ENCODE data around the gene HESX1. TPM values are rescaled to one million over a fixed set of nuclear protein-coding genes. Genes with fewer than 3 reads are reported as not detected.

The HESX1 gene
- polyA plus RNA-seq, 3 donors: 3.6 to 4.7 (median 4.4) TPM

GRCh38 chr3:57173687-57174086, 26.1 kb downstream of the HESX1 start:
- DNase-seq (ENCODE audit: extremely low read depth in 1 of 11, low read depth in 9 of 11, low spot score in 4 of 11): no peak

GRCh38 chr3:57170946-57171345, 28.8 kb downstream of the HESX1 start:
- DNase-seq (ENCODE audit: extremely low read depth in 1 of 11, low read depth in 9 of 11, low spot score in 4 of 11): no peak

GRCh38 chr3:57169872-57170623, 29.7 kb downstream of the HESX1 start:
- peak in 2 of 11 donors; percentile 80 to 81 for DNase-seq (ENCODE audit: extremely low read depth in 1 of 11, low read depth in 9 of 11, low spot score in 4 of 11)

- no peak for DNase-seq (ENCODE audit: extremely low read depth in 1 of 11, low read depth in 9 of 11, low spot score in 4 of 11)
These were observed 30.7 kb downstream of the HESX1 start for GRCh38 chr3:57169108-57169507.

GRCh38 chr3:57168151-57168550, 31.6 kb downstream of the HESX1 start:
- no peak for DNase-seq (ENCODE audit: extremely low read depth in 1 of 11, low read depth in 9 of 11, low spot score in 4 of 11)

GRCh38 chr3:57166660-57167059, 33.1 kb downstream of the HESX1 start:
- no peak for DNase-seq (ENCODE audit: extremely low read depth in 1 of 11, low read depth in 9 of 11, low spot score in 4 of 11)

GRCh38 chr3:57165641-57166040, 34.1 kb downstream of the HESX1 start:
- no peak for DNase-seq (ENCODE audit: extremely low read depth in 1 of 11, low read depth in 9 of 11, low spot score in 4 of 11)

- DNase-seq (ENCODE audit: extremely low read depth in 1 of 11, low read depth in 9 of 11, low spot score in 4 of 11): peak in 6 of 11 donors; percentile 79 to 88 (median 82)
These were observed 34.9 kb downstream of the HESX1 start, which contains the start of gene IL17RD for GRCh38 chr3:57164657-57165573. IL17RD (minus strand) TSS chr3:57165353; CDS start chr3:57165286, 67 bp downstream.

- DNase-seq (ENCODE audit: extremely low read depth in 1 of 11, low read depth in 9 of 11, low spot score in 4 of 11): no peak
These were observed 35.5 kb downstream of the HESX1 start for GRCh38 chr3:57164217-57164656.

- no peak for DNase-seq (ENCODE audit: extremely low read depth in 1 of 11, low read depth in 9 of 11, low spot score in 4 of 11)
These were observed 36.0 kb downstream of the HESX1 start for GRCh38 chr3:57163751-57164150.

GRCh38 chr3:57161915-57162314, 37.9 kb downstream of the HESX1 start:
- no peak for DNase-seq (ENCODE audit: extremely low read depth in 1 of 11, low read depth in 9 of 11, low spot score in 4 of 11)

GRCh38 chr3:57160765-57161538, 38.8 kb downstream of the HESX1 start:
- no peak for DNase-seq (ENCODE audit: extremely low read depth in 1 of 11, low read depth in 9 of 11, low spot score in 4 of 11)

- no peak for DNase-seq (ENCODE audit: extremely low read depth in 1 of 11, low read depth in 9 of 11, low spot score in 4 of 11)
These were observed 39.6 kb downstream of the HESX1 start for GRCh38 chr3:57160076-57160764.

GRCh38 chr3:57158813-57159738, 40.7 kb downstream of the HESX1 start:
- no peak for DNase-seq (ENCODE audit: extremely low read depth in 1 of 11, low read depth in 9 of 11, low spot score in 4 of 11)

GRCh38 chr3:57158325-57158724, 41.5 kb downstream of the HESX1 start:
- no peak for DNase-seq (ENCODE audit: extremely low read depth in 1 of 11, low read depth in 9 of 11, low spot score in 4 of 11)

GRCh38 chr3:57157545-57157944, 42.2 kb downstream of the HESX1 start:
- DNase-seq (ENCODE audit: extremely low read depth in 1 of 11, low read depth in 9 of 11, low spot score in 4 of 11): peak in 2 of 11 donors; percentile 53 to 68

GRCh38 chr3:57155310-57155643, 44.5 kb downstream of the HESX1 start:
- DNase-seq (ENCODE audit: extremely low read depth in 1 of 11, low read depth in 9 of 11, low spot score in 4 of 11): no peak

Data from renal cortex interstitium (tissue), 11 donors.